K562 (cell line): ENCODE measurements around the gene MLKL.
"Not testable (repeated sequence)": the region's sequence is repeated elsewhere in the genome, so short reads cannot be mapped to it uniquely, and the experiment has no call there.

Experiments used
- CTCF ChIP-seq, 3 experiments: IDR thresholded peaks in 2 of 3; conservative IDR thresholded peaks in 1 of 3; 2 replicates each; pipeline ENCODE4 v1.5.1; 2011 to 2012; ENCODE audit warnings: low read length in 3 of 3, mild to moderate bottlenecking in 3 of 3, control low read depth in 2 of 3, improper control_type of control experiment in 1 of 3, inconsistent platforms in 1 of 3, low read depth in 1 of 3, mixed read lengths in 1 of 3, moderate library complexity in 1 of 3; ENCODE audit not compliant: insufficient read depth in 2 of 3
- EP300 ChIP-seq: IDR thresholded peaks from 2 replicates; pipeline ENCODE4 v1.6.1; 2012; ENCODE audit warnings: low read length, improper control_type of control experiment
- GABPA ChIP-seq: fragments of 200-800 bp; sonication (Bioruptor generic); conservative IDR thresholded peaks from 2 replicates; pipeline ENCODE4 v1.6.1; 2016; ENCODE audit warnings: low read depth, missing genetic modification characterization, missing compliant biosample characterization
- JUN ChIP-seq, 2 experiments: sonication (generic) in 1 of 2; formaldehyde crosslinking in 1 of 2; IDR thresholded peaks; 2 replicates each; pipeline versions ENCODE4 v1.6.1 to v1.8.0; 2012 to 2022; ENCODE audit warnings: borderline replicate concordance in 2 of 2, mild to moderate bottlenecking in 2 of 2, improper control_type of control experiment in 1 of 2, low read depth in 1 of 2, low read length in 1 of 2, missing genetic modification reagents in 1 of 2
- JUND ChIP-seq, 2 experiments: IDR thresholded peaks; 2 replicates in 1 of 2; 3 replicates in 1 of 2; pipeline ENCODE4 v1.6.1; 2011; ENCODE audit warnings: borderline replicate concordance in 2 of 2, low read depth in 2 of 2, low read length in 2 of 2, improper control_type of control experiment in 1 of 2, missing biosample characterization in 1 of 2, missing genetic modification characterization in 1 of 2, missing genetic modification reagents in 1 of 2
- NCOA1 ChIP-seq: fragments of 450-650 bp; IDR thresholded peaks from 2 replicates; pipeline ENCODE4 v1.6.1; 2016; ENCODE audit warnings: low read depth
- NR0B1 ChIP-seq: fragments of 450-650 bp; IDR thresholded peaks from one replicate; pipeline ENCODE4 v1.6.1; 2018; ENCODE audit warnings: mild to moderate bottlenecking, moderate library complexity; ENCODE audit not compliant: partially characterized antibody
- TF ChIP-seq, protein P1 (sequence below): fragments of 250-450 bp; sonication (Bioruptor Pico); IDR thresholded peaks from 2 replicates; pipeline ENCODE4 v1.8.0; 2021; ENCODE audit warnings: mild to moderate bottlenecking, moderate library complexity

DNA sequence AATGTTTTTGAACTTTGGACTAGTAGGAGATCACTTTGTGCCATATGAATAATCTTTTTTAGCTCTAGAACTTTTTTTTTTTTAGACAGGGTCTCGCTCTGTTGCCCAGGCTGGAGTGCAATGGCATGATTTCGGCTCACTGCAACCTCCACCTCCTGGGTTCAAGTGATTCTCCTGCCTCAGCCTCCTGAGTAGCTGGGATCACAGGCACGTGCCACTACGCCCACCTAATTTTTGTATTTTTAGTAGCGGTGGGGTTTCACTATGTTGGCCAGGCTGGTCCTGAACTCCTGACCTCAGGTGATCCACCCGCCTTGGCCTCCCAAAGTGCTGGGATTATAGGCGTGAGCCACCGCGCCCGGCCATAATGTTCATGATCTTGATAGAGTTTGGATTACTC, 31.8 kb downstream of the MLKL start:
- TF ChIP-seq JUN (IDR thresholded peaks at IDR 0.05; ENCODE audit: borderline replicate concordance, low read depth, low read length); JUN (CRISPR knock-in tag; IDR thresholded peaks at IDR 0.05; ENCODE audit: borderline replicate concordance); NCOA1; JUND (IDR thresholded peaks at IDR 0.05; ENCODE audit: borderline replicate concordance, low read depth, low read length); JUND (tag; IDR thresholded peaks at IDR 0.05; ENCODE audit: borderline replicate concordance, low read depth, low read length); CTCF (IDR thresholded peaks at IDR 0.05 in 2 of 3, conservative IDR thresholded peaks at IDR 0.05 in 1 of 3; ENCODE audit: insufficient read depth in 2 of 3, low read depth in 1 of 3, low read length in 3 of 3); EP300; GABPA; NR0B1: not testable (repeated sequence)
- TF ChIP-seq, protein P1, sequence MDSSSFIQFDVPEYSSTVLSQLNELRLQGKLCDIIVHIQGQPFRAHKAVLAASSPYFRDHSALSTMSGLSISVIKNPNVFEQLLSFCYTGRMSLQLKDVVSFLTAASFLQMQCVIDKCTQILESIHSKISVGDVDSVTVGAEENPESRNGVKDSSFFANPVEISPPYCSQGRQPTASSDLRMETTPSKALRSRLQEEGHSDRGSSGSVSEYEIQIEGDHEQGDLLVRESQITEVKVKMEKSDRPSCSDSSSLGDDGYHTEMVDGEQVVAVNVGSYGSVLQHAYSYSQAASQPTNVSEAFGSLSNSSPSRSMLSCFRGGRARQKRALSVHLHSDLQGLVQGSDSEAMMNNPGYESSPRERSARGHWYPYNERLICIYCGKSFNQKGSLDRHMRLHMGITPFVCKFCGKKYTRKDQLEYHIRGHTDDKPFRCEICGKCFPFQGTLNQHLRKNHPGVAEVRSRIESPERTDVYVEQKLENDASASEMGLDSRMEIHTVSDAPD (CRISPR knock-in tag) = not testable (repeated sequence)
